H1 (cell line): ENCODE measurements around the gene CROCC2. TPM values are rescaled to one million over a fixed set of nuclear protein-coding genes. Genes with fewer than 3 reads are reported as not detected.

Source experiments
- CTCF ChIA-PET: fragments of 300-600 bp; sonication (Branson Sonifier 250); formaldehyde crosslinking; loops from one replicate; lab custom pipeline; 2021; ENCODE audit not compliant: partially characterized antibody; lab: Charles Lee
- POLR2A ChIA-PET: fragments of 300-600 bp; sonication (Branson Sonifier 250); formaldehyde crosslinking; loops from one replicate; lab custom pipeline; 2021; ENCODE audit warnings: inconsistent platforms; ENCODE audit not compliant: partially characterized antibody; lab: Charles Lee
- DNase-seq, 2 experiments: peaks; one replicate each; pipeline versions ENCODE4 v3.0.0 to v3.0.0-alpha.2; 2010 to 2022; ENCODE audit warnings: low spot score in 2 of 2, low read depth in 1 of 2, mixed read lengths in 1 of 2
- FAIRE-seq: peaks from 2 replicates; lab custom pipeline; 2011; peaks lifted over from hg19 to GRCh38; lab: Jason Lieb, UNC
- H2AFZ ChIP-seq: 2 replicates; pipeline ENCODE4 v1.8.1; 2012; ENCODE audit warnings: low read length, inconsistent platforms
- H2AK5ac ChIP-seq: 2 replicates; pipeline ENCODE4 v1.6.1; 2013; ENCODE audit warnings: low read depth, low read length
- H2BK120ac ChIP-seq: replicated peaks from 2 replicates; pipeline ENCODE3; 2013; ENCODE audit warnings: low read depth, low read length, inconsistent platforms
- H2BK12ac ChIP-seq: 2 replicates; pipeline ENCODE4 v1.6.1; 2013; ENCODE audit warnings: low read depth, low read length
- H2BK15ac ChIP-seq: 2 replicates; pipeline ENCODE4 v1.6.1; 2013; ENCODE audit warnings: low read length
- H2BK20ac ChIP-seq: 2 replicates; pipeline ENCODE4 v1.6.1; 2013; ENCODE audit warnings: low read length
- H2BK5ac ChIP-seq: 2 replicates; pipeline ENCODE4 v1.6.1; 2013; ENCODE audit warnings: low read depth, low read length
- H3K14ac ChIP-seq: 2 replicates; pipeline ENCODE4 v1.6.1; 2013; ENCODE audit warnings: inconsistent platforms; ENCODE audit not compliant: insufficient read length
- H3K18ac ChIP-seq: 2 replicates; pipeline ENCODE4 v1.6.1; 2013; ENCODE audit warnings: low read length; ENCODE audit errors: extremely low read depth
- H3K23ac ChIP-seq: 2 replicates; pipeline ENCODE4 v1.6.1; 2013; ENCODE audit warnings: inconsistent platforms; ENCODE audit not compliant: insufficient read length
- H3K23me2 ChIP-seq: 2 replicates; pipeline ENCODE4 v1.6.1; 2013; ENCODE audit warnings: low read depth, low read length
- H3K27ac ChIP-seq: 2 replicates; pipeline ENCODE4 v1.6.1; 2011; ENCODE audit warnings: low read depth, low read length, inconsistent platforms
- H3K27me3 ChIP-seq, 4 experiments: replicated peaks in 1 of 4; 1 replicate in 1 of 4; 2 replicates in 3 of 4; pipeline versions ENCODE4 v1.6.1 to v1.8.1; 2011 to 2013; ENCODE audit warnings: low read length in 3 of 4, mild to moderate bottlenecking in 3 of 4, inconsistent platforms in 2 of 4, mixed read lengths in 2 of 4, moderate library complexity in 1 of 4; ENCODE audit not compliant: control insufficient read depth in 3 of 4, insufficient read depth in 3 of 4; ENCODE audit errors: extremely low read depth in 1 of 4
- H3K36me3 ChIP-seq, 4 experiments: 2 replicates each; pipeline versions ENCODE4 v1.6.1 to v1.8.1; 2011 to 2013; ENCODE audit warnings: mild to moderate bottlenecking in 4 of 4, low read length in 3 of 4, moderate library complexity in 2 of 4, control low read depth in 1 of 4, inconsistent platforms in 1 of 4; ENCODE audit not compliant: insufficient read depth in 4 of 4, control insufficient read depth in 2 of 4
- H3K4ac ChIP-seq: replicated peaks from 2 replicates; pipeline ENCODE3; 2013; ENCODE audit warnings: low read length, low read depth, mixed read lengths, inconsistent platforms; ENCODE audit not compliant: insufficient read length
- H3K4me1 ChIP-seq, 4 experiments: replicated peaks in 1 of 4; 1 replicate in 1 of 4; 2 replicates in 3 of 4; pipeline versions ENCODE4 v1.6.1 to v1.8.1; 2011 to 2013; ENCODE audit warnings: low read length in 3 of 4, inconsistent platforms in 2 of 4, mixed read lengths in 1 of 4; ENCODE audit not compliant: insufficient read depth in 4 of 4, control insufficient read depth in 3 of 4
- H3K4me2 ChIP-seq, 2 experiments: 2 replicates each; pipeline versions ENCODE4 v1.6.1 to v1.8.1; 2011 to 2013; ENCODE audit warnings: low read depth in 2 of 2, low read length in 2 of 2, control low read depth in 1 of 2, inconsistent platforms in 1 of 2, mild to moderate bottlenecking in 1 of 2; ENCODE audit not compliant: insufficient read depth in 1 of 2
- H3K4me3 ChIP-seq, 4 experiments: fragments of 200-600, 300-600 bp in 1 of 4; sonication (generic), shearing (Covaris generic), sonication (Bioruptor Twin) in 1 of 4; 2 replicates each; pipeline versions ENCODE4 v1.5.1 to v1.8.1; 2011 to 2016; ENCODE audit warnings: low read length in 4 of 4, low read depth in 3 of 4, control low read depth in 2 of 4, inconsistent platforms in 2 of 4, mild to moderate bottlenecking in 2 of 4, mixed read lengths in 1 of 4, moderate library complexity in 1 of 4; ENCODE audit not compliant: insufficient read depth in 2 of 4; ENCODE audit errors: extremely low read depth in 1 of 4
- H3K56ac ChIP-seq: replicated peaks from 2 replicates; pipeline ENCODE3; 2013; ENCODE audit warnings: low read depth, mild to moderate bottlenecking, mixed read lengths, low read length, inconsistent platforms; ENCODE audit not compliant: insufficient read length
- H3K79me1 ChIP-seq: 2 replicates; pipeline ENCODE4 v1.6.1; 2013; ENCODE audit warnings: low read depth, low read length, control low read depth
- H3K79me2 ChIP-seq, 2 experiments: 2 replicates each; pipeline versions ENCODE4 v1.6.1 to v1.8.1; 2012 to 2013; ENCODE audit warnings: low read length in 2 of 2, mild to moderate bottlenecking in 2 of 2, inconsistent platforms in 1 of 2; ENCODE audit not compliant: insufficient read depth in 2 of 2, control insufficient read depth in 1 of 2
- H3K9ac ChIP-seq, 4 experiments: replicated peaks in 1 of 4; 1 replicate in 1 of 4; 2 replicates in 3 of 4; pipeline versions ENCODE4 v1.6.1 to v1.8.1; 2011 to 2013; ENCODE audit warnings: low read depth in 3 of 4, low read length in 3 of 4, control low read depth in 2 of 4, mild to moderate bottlenecking in 2 of 4, moderate library complexity in 2 of 4, inconsistent platforms in 1 of 4; ENCODE audit errors: extremely low read depth in 1 of 4
- H3K9me3 ChIP-seq, 2 experiments: 2 replicates each; pipeline versions ENCODE4 v1.6.1 to v1.8.1; 2012 to 2013; ENCODE audit warnings: mild to moderate bottlenecking in 2 of 2, moderate library complexity in 2 of 2, control low read depth in 1 of 2, inconsistent platforms in 1 of 2, low read depth in 1 of 2, low read length in 1 of 2, mixed read lengths in 1 of 2; ENCODE audit not compliant: insufficient read depth in 2 of 2
- H4K20me1 ChIP-seq, 2 experiments: replicated peaks in 1 of 2; 2 replicates each; pipeline versions ENCODE3 to v1.8.1; 2011 to 2013; ENCODE audit warnings: inconsistent platforms in 2 of 2, low read length in 2 of 2, mild to moderate bottlenecking in 1 of 2; ENCODE audit not compliant: insufficient read depth in 2 of 2, control insufficient read depth in 1 of 2
- H4K5ac ChIP-seq: 2 replicates; pipeline ENCODE4 v1.6.1; 2013; ENCODE audit warnings: low read length, low read depth, mixed read lengths, inconsistent platforms; ENCODE audit not compliant: insufficient read length
- H4K8ac ChIP-seq: 2 replicates; pipeline ENCODE4 v1.8.0; 2013; ENCODE audit warnings: mild to moderate bottlenecking, moderate library complexity, low read length, inconsistent platforms; ENCODE audit not compliant: insufficient read depth; ENCODE audit errors: extremely low read depth
- H4K91ac ChIP-seq: replicated peaks from 2 replicates; pipeline ENCODE3; 2013; ENCODE audit warnings: low read length, mixed read lengths, inconsistent platforms; ENCODE audit not compliant: insufficient read length
- GTF2F1 ChIP-seq: IDR thresholded peaks from 2 replicates; pipeline ENCODE4 v1.6.1; 2012; ENCODE audit warnings: low read depth, low read length, improper control_type of control experiment, borderline replicate concordance
- WGBS, 2 experiments: shearing (Covaris generic) in 1 of 2; methylation state at CpG; one replicate each; pipeline versions ENCODE4 v1.1.6 to v1.1.7; 2013 to 2015; ENCODE audit warnings: low lambda C conversion rate in 2 of 2, mixed read lengths in 2 of 2, inconsistent platforms in 1 of 2, low coverage in 1 of 2, missing lambda C conversion rate in 1 of 2; ENCODE audit not compliant: insufficient replicate concordance in 2 of 2, insufficient coverage in 1 of 2, insufficient read length in 1 of 2; ENCODE audit errors: extremely low coverage in 1 of 2, missing lambda C conversion rate in 1 of 2; 5-methylcytosine and 5-hydroxymethylcytosine counted together
- polyA plus RNA-seq, 7 experiments: library from polyadenylated mRNA; depleted of rRNA in 3 of 7; stranded (reverse) in 5 of 7; unstranded in 2 of 7; fragments of >200 nt in 5 of 7; fragments of 200-250 nt in 2 of 7; gene quantifications; 1 replicate in 5 of 7; 2 replicates in 1 of 7; 4 replicates in 1 of 7; pipeline versions ENCODE4 v1.2.1 to v1.2.3, GENCODE V29; 2011 to 2013; ENCODE audit warnings: missing spikeins in 2 of 7, mixed read lengths in 2 of 7
- total RNA-seq: library from RNA; stranded (reverse); fragmentation: NEBNext Ultra II Directional; extraction: Animal tissue kit (Norgen Biotek cat#: 25700); gene quantifications from 2 replicates; pipeline ENCODE4 v1.2.1, GENCODE V29; 2021

Gene CROCC2
- total and polyA plus RNA-seq, 2 of the 8 experiments (the other 6 are each of a cell fraction or from before 2014, with no cell fraction given) = not detected

DNA sequence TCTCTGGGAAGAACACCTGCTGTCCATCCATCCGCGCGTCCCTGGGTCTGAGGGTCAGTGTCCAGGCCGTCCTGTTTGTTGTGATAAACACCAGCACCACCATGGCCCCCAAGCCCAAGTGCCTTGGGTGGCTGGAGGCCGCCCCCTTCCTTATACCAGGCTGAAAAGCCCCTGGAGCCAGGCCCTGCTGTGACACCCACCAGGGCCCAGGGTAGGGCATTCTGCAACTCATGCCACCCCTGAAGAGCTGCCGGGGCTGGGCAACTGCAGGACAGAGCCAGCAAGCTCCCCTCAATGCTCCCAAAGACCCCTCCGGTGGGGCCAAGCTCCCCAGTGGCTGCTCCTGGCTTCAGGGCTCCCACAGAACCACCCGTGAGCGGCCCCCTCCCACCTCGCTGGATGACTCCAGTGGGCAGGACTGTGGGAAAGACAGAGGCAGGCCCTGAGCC is 60.3 kb downstream of the CROCC2 start:
- Histone ChIP-seq H4K8ac (no peak overlapping the region), H3K4me2 (no peak overlapping the region), H2BK120ac (no peak overlapping the region), H2BK15ac (no peak overlapping the region), H2AFZ (no peak overlapping the region), H2BK12ac (no peak overlapping the region), H2BK5ac (no peak overlapping the region), H3K36me3 (no peaks in the 10 kb centered on the region), H3K4me1 (peaks cover 0 to 6% (median under 1%) of the 10 kb centered on the region in 4 experiments; a peak in 3 of 7 replicates), H3K9ac (no peak overlapping the region), H2BK20ac (no peak overlapping the region), H4K20me1 (peaks cover 0 to 4% of the 10 kb centered on the region in 2 experiments), H3K27ac (no peak overlapping the region), H3K79me2 (no peaks in the 10 kb centered on the region), H3K27me3 (no peaks in the 10 kb centered on the region), H3K23me2 (peaks cover 4% of the 10 kb centered on the region; the same call in 1 of the 2 replicates), H3K79me1 (no peaks in the 10 kb centered on the region), H3K18ac (no peak overlapping the region), H3K4me3 (no peak overlapping the region), H3K9me3 (no peaks in the 10 kb centered on the region), H3K23ac (no peak overlapping the region), H2AK5ac (no peak overlapping the region), H4K5ac (no peak overlapping the region), H3K14ac (no peak overlapping the region), H3K56ac (no peak overlapping the region), H4K91ac (no peak overlapping the region), H3K4ac (no peak overlapping the region)
- 71% methylated on average over 3 of the region's 10 CpGs; no CpG with 5 or more reads in 1 of the 2 experiments for WGBS, 2 experiments
- CTCF ChIA-PET = interaction anchor here (0.9 to 1.3 kb wide), 4 partner anchors 22 to 223 kb away, joined by 3 to 6 read pairs (median 3); no protein-coding TSS in a partner anchor
- FAIRE-seq = no peak
- no peak for DNase-seq
- POLR2A ChIA-PET = no interaction called here
- no peak for TF ChIP-seq GTF2F1
